ENCODE results near the gene CIZ1. TPM values are rescaled to one million over a fixed set of nuclear protein-coding genes. Genes with fewer than 3 reads are reported as not detected.

CIZ1 gene
- total and polyA plus RNA-seq, 10 of the 15 experiments (the other 5 are each of a cell fraction or from before 2014, with no cell fraction given): 1.8 to 91.6 (median 35.4) TPM

DNA sequence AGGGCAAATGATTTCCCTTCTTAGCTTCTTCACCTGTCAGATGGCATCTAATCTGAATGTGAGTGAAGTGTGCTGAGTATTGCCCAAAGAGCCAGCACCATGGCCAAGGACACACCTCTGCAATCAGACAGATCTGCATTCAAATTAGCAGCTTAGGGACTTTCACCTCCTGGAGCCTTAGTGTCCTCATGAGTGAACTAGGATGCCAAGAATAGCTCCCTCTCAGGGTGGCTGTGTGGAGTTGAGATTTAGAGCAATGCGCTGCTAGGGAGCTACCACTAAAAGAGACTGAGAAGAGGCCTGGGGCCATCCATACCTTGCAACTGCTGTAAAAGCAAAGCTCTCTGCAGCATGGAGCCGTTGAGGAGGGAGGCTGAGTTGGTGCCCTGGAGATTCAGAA lies 1.4 kb downstream of the CIZ1 start:
- peaks cover 3% of the 10 kb centered on the region; the same call in 1 of the 2 replicates for H3K79me2 ChIP-seq (ENCODE audit: control insufficient read depth, insufficient read depth, low read length)
- no peak overlapping the region for H2AFZ ChIP-seq (ENCODE audit: control insufficient read depth, low read depth, low read length)
- peaks cover 8% of the 10 kb centered on the region for H3K4me1 ChIP-seq (ENCODE audit: control insufficient read depth, insufficient read depth, low read length)
- H3K4me2 ChIP-seq (ENCODE audit: control insufficient read depth, insufficient read depth): peak overlapping the region; percentile 84
- no peaks in the 10 kb centered on the region for H3K9me3 ChIP-seq (replicated peaks; ENCODE audit: control insufficient read depth, insufficient read depth, low read length)
- no peak overlapping the region for H3K9ac ChIP-seq (ENCODE audit: control insufficient read depth, insufficient read depth, low read length)
- POLR2A ChIA-PET: interaction anchor here (0.6 to 2.7 kb wide), 5 partner anchors 10 to 156 kb away, joined by 3 to 11 read pairs (median 4); partner anchors contain the start of genes GOLGA2 and SWI5
- in situ Hi-C loops (cut with MboI): no loop called here
- RAD21 ChIA-PET (ENCODE audit: unreplicated experiment): interaction anchor here (0.7 to 1.7 kb wide), 4 partner anchors 9 to 73 kb away, joined by 3 to 11 read pairs (median 4); partner anchors contain the start of gene BBLN
- FAIRE-seq (no peak), ATAC-seq (peak; percentile 7), DNase-seq (ENCODE audit: low read depth, low spot score) (no peak)
- H3K27me3 ChIP-seq (replicated peaks in 1 of 2; ENCODE audit: control insufficient read depth in 2 of 2, insufficient read depth in 2 of 2, low read length in 1 of 2): no peaks in the 10 kb centered on the region
- H4K20me1 ChIP-seq (ENCODE audit: control insufficient read depth, insufficient read depth): no peaks in the 10 kb centered on the region
- SMC1A ChIA-PET (ENCODE audit: uncharacterized antibody, unreplicated experiment): interaction anchor here (0.6 to 1.4 kb wide), 4 partner anchors 9 to 432 kb away, joined by 3 to 5 read pairs (median 3); partner anchors contain the start of gene BBLN
- H3K36me3 ChIP-seq (ENCODE audit: control insufficient read depth in 2 of 2, insufficient read depth in 2 of 2, low read length in 1 of 2): no peaks in the 10 kb centered on the region; a peak in 1 of 4 replicates
- peak overlapping the region; percentile 74 for H3K4me3 ChIP-seq
- intact Hi-C loops (cut with micrococcal nuclease; ENCODE audit: unreplicated experiment): no loop called here
- BruUV-seq (replicated peaks): no TSS peak
- CTCF ChIA-PET: interaction anchor here (0.5 to 1.8 kb wide), 13 partner anchors 9 to 493 kb away, joined by 3 to 7 read pairs (median 4); partner anchors contain the start of gene DNM1
- H3K27ac ChIP-seq (ENCODE audit: control insufficient read depth, insufficient read depth): no peak overlapping the region
- no peak for TF ChIP-seq PKNOX1 (IDR thresholded peaks at IDR 0.05)
- TF ChIP-seq, protein P1, sequence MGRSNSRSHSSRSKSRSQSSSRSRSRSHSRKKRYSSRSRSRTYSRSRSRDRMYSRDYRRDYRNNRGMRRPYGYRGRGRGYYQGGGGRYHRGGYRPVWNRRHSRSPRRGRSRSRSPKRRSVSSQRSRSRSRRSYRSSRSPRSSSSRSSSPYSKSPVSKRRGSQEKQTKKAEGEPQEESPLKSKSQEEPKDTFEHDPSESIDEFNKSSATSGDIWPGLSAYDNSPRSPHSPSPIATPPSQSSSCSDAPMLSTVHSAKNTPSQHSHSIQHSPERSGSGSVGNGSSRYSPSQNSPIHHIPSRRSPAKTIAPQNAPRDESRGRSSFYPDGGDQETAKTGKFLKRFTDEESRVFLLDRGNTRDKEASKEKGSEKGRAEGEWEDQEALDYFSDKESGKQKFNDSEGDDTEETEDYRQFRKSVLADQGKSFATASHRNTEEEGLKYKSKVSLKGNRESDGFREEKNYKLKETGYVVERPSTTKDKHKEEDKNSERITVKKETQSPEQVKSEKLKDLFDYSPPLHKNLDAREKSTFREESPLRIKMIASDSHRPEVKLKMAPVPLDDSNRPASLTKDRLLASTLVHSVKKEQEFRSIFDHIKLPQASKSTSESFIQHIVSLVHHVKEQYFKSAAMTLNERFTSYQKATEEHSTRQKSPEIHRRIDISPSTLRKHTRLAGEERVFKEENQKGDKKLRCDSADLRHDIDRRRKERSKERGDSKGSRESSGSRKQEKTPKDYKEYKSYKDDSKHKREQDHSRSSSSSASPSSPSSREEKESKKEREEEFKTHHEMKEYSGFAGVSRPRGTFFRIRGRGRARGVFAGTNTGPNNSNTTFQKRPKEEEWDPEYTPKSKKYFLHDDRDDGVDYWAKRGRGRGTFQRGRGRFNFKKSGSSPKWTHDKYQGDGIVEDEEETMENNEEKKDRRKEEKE (IDR thresholded peaks at IDR 0.05): no peak
- TF ChIP-seq, protein P2, sequence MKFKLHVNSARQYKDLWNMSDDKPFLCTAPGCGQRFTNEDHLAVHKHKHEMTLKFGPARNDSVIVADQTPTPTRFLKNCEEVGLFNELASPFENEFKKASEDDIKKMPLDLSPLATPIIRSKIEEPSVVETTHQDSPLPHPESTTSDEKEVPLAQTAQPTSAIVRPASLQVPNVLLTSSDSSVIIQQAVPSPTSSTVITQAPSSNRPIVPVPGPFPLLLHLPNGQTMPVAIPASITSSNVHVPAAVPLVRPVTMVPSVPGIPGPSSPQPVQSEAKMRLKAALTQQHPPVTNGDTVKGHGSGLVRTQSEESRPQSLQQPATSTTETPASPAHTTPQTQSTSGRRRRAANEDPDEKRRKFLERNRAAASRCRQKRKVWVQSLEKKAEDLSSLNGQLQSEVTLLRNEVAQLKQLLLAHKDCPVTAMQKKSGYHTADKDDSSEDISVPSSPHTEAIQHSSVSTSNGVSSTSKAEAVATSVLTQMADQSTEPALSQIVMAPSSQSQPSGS (IDR thresholded peaks at IDR 0.05; ENCODE audit: low read length): no peak
- no peak for TF ChIP-seq POLR2AphosphoS5 (IDR thresholded peaks at IDR 0.05; ENCODE audit: low read length)
- no peak for TF ChIP-seq SIX5 (IDR thresholded peaks at IDR 0.05; ENCODE audit: low read depth, low read length, severe bottlenecking)
- TF ChIP-seq EED (IDR thresholded peaks at IDR 0.05; ENCODE audit: low read depth): no peak
- TF ChIP-seq MYC (IDR thresholded peaks at IDR 0.05; ENCODE audit: insufficient read depth, insufficient read length, insufficient replicate concordance, low read length, severe bottlenecking): no peak
- no peak for TF ChIP-seq DPF2 (IDR thresholded peaks at IDR 0.05)
- TF ChIP-seq, protein P3, sequence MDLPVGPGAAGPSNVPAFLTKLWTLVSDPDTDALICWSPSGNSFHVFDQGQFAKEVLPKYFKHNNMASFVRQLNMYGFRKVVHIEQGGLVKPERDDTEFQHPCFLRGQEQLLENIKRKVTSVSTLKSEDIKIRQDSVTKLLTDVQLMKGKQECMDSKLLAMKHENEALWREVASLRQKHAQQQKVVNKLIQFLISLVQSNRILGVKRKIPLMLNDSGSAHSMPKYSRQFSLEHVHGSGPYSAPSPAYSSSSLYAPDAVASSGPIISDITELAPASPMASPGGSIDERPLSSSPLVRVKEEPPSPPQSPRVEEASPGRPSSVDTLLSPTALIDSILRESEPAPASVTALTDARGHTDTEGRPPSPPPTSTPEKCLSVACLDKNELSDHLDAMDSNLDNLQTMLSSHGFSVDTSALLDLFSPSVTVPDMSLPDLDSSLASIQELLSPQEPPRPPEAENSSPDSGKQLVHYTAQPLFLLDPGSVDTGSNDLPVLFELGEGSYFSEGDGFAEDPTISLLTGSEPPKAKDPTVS (IDR thresholded peaks at IDR 0.05; ENCODE audit: low read depth, low read length): no peak
- WGBS (ENCODE audit: insufficient coverage, insufficient replicate concordance, low lambda C conversion rate, missing lambda C conversion rate): 47% methylated on average over 2 of the region's 2 CpGs
